Activated T-cell treated with anti-CD3 and anti-CD28 coated beads for 24 hours (primary cell): ENCODE measurements around the gene QSER1.
"Not testable (repeated sequence)": the region's sequence is repeated elsewhere in the genome, so short reads cannot be mapped to it uniquely, and the experiment has no call there.

Source experiments
- DNase-seq: peaks from one replicate; pipeline ENCODE4 v3.0.0-alpha.2; 2020; ENCODE audit warnings: low read depth

Gene QSER1

DNA sequence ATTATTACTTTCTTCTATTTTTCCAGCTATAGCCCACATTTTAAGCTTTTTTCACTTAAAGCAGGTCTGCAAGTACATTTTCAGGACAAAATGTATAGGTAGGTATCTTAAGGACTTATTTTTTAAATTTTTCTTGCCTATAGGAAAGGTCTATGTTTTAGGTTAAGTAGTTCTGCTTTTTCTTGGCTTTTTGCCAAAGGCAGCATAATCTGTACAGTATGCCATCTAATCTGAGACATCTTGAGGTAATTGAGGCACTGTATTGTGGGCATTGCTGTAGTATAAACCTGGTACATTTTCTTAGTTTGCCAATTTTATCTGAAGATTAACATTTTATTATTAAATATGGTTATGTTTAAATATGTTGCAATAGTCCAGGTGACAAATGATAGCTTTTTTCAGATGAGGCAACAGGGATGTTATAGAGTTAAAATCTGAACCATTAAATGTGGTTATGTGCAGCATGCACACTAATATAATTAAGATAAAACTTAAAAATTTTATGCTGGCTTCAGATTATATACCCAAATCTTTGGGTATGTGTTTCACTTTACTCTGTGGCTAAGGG is 42.9 kb downstream of the QSER1 start:
- DNase-seq, result no peak

DNA sequence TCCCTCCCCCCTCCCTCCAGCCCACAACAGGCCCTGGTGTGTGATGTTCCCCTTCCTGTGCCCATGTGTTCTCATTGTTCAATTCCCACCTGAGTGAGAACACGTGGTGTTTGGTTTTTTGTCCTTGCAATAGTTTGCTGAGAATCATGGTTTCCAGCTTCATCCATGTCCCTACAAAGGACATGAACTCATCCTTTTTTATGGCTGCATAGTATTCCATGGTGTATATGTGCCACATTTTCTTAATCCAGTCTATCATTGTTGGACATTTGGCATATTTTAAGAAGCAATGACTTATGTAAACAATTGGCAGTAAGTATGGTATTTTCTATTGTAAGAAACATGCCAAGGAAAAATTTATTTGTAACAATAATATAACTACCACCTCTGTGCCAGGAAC is 43.6 kb downstream of the QSER1 start:
- not testable (repeated sequence) for DNase-seq

DNA sequence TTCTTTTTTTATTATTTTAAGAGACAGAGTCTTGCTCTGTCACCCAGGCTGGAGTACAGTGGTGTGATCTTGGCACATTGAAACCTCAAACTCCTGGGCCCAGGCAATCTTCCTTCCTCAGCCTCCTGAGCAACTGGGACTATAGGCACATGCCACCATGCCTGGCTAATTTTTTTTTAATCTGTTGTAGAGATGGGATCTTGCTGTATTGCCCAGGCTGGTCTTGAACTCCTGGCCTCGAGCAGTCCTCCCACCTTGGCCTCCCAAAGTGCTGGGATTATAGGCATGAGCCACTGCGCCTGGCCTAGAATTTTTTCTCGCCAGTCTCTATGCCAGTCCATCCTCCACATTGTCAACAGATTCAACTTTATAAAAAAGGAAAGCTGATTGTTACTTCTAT is 44.7 kb downstream of the QSER1 start:
- not testable (repeated sequence) for DNase-seq

DNA sequence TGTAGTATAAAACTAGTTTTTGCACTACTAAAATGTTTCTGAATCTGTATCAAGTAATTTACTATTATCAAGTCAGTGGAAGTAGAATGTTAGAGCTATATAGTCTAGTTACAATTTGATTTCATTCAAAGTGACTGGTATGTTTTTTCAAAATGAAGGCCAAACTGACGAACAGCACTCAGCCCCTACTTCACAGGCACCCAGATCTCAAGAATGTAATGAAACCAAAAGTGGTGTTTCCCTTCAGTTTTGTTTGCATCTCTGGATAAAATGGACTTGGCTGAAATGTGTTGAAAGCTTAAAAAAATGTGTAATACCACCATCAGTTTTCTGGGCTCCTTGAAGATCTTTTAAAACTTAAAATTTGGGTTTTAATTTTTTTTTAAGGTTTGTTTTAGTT is 46.4 kb downstream of the QSER1 start:
- DNase-seq, result no peak

DNA sequence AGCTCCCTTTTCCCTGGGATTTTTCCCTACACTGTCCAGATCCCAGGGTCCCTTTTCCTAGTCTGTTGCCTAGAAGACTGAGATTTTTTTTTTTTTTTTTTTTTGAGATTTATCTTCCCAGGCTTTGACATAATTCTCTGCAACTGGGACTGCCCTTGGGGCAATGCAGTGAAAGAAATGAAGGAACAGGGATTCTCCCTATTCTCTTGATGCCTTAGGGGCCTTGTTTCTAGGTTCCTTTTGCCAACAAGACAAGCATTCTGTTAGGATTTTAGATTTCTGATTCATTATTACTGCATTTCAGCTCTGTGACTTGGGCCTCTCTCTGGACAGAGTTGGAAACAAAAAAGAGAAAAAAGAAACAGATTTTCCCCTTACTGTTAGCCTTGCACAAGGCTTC is 47.3 kb downstream of the QSER1 start:
- no peak for DNase-seq

DNA sequence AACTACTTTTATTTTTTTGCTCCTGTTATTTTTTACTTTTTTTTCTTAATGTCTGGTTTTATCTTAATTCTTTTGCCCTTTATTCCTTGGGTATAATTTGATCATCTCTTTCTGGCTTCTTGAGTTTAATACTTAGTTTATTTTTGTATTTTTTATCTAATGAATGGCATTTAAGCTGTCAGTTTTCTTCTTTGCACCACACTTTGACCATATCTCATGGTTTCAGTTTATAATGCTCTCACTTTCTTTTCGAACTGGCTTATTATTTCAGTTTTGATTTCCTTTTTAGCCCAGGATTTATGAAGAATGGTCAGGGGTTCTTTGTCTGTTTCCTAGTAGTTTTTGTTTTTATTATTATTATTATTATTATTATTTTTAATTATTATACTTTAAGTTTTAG is 48.3 kb downstream of the QSER1 start:
- no peak for DNase-seq

DNA sequence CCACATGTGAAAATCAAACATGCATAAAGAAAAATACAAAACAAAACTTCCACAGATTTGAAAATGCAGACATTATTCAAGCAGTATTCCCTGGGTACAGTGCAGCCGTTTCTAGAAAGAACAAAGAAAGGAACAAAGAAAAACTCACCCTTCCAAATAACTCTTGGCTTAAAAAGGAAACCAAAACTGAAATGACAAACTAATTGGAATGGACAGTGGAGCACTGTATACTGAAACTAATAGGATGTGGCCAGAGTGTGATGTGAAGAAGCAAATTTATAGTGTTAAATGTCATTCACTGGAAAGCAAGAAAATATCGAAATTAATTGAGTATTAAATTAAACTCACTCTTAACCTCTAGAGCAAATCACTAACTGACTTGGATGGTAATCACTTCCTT is 55.4 kb downstream of the QSER1 start:
- DNase-seq, result no peak

DNA sequence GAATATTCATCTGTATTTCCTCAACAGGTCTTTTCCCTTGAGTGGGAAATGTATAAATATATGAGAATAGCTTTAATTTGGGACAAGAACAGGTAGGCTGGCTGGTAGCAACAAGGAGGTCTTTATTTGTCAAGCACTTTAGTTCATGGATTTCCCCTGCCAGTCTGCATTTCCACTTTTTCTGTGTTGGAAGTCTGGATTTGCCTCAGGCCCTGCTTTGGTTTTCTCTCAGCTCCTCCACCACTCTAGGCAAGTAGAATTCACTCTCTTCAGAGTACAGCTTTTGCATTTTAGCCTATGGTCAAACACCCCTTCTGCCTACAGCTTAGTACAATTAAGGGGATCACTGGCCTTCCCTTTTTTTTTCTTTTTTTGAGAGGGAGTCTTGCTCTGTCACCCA is 57.1 kb downstream of the QSER1 start:
- DNase-seq, result no peak

DNA sequence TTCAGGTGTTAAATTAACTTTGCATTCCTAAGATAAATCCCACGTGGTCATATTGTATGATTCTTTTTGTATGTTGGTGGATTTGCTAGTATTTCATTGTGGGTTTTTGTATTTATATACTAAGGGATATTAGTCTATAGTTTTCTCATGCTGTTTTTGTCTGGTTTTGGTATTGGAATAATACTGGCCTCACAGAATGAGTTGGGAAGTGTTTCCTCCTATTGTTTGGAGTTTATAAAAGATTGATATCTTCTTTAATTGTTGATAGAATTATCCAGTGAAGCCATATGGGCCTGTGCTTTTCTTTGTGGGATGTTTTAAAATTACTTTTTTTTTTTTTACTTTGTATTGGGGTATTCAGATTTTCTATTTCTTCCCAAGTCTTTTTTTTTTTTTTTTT is 59.8 kb downstream of the QSER1 start:
- DNase-seq, result no peak

DNA sequence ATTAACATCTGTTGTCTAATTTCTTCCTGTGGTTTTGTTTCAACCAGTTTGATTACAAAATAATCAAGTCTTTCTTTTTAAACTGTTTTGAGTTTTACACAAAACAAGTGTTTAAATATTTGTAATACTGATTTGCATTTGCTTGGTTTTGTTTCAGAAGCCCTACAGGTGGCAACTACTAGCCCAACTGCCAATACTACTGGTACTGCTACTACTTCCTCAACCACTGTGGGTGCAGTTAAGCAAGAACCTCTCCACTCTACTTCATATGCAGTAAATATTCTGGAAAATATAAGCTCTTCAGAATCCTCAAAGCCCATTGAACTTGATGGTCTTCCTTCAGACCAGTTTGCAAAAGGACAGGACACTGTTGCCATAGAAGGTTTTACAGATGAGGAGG is 61.1 kb downstream of the QSER1 start:
- DNase-seq, result no peak

DNA sequence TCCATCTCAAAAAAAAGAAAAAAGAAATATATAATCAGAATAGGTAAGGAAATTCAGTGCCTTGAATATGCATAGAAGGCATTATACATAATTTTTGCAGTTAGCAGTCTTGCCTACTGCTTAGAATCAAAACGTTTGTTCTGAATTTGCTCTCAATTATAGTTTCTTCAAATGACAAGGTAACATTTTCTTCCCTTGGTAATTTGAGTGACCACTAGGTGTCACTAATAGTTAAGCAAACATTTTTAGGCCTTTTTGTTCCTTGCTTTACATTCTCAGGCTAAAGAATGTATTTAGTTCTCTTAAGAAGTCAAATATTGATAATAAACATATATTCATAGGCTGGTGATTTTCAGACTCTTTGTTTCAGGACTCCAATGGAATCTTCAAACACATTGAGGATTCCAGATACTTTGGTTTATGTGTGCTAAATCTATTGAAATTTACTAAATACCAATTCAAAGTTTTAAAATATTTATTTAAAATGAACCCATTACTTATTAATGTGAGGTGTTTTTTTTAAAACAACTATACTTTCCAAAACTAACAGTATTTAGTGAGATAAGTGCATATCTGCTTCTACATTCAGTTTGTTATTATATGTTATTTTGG is 68.0 kb downstream of the QSER1 start:
- DNase-seq, result no peak

DNA sequence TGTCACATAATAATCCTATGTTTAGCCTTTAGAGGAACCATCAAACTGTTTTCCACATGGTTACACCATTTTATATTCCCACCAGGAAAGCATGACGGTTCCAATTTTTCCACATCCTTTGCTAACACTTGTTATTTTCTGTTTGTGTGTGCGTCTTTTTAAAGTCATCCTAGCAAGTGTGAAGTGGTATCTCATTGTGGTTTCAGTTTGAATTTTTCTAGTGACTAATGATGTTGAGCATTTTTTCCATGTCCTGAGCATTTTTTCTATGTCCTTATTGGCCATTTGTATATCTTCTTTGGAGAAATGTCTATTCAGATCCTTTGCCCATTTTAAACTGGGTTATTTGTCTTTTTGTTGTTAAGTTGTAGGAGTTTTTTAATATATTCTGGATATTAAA is 69.4 kb downstream of the QSER1 start:
- no peak for DNase-seq

DNA sequence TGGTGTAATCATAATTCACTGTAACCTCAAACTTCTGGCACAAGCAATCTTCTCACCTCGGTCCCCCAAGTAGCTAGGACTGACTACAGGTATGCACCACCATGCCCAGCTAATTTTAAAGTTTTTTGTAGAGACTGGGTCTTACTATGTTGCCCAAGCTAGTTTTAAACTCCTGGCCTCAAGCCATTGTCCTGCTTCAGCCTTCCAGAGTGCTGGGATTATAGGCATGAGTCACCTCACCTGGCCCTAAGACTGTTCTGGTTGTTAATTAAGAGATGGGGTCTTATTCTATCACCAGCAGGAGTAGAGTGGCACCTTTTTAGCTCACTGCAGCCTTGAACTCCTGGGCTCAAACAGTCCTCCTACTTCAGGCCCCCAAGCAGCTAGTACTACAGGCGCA is 71.1 kb downstream of the QSER1 start:
- no peak for DNase-seq

DNA sequence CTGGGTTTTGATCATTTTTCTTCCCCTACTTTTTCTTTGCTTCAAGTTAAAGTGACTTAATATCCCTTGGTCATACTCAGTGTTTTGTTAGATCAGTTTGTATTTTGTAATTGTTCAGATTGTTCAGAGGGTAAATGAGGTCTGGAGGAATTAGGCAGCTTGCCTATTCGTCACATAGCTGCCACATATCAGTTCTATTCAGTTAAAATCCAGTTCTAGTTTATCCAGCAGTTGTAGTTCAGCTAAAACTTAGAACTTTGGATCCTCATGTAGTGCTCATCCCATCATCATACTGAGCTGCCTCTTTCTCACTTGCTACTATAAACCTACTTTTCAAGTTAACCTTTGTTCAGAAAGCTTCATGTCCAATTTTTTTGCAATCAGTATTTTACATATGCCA is 75.9 kb downstream of the QSER1 start:
- DNase-seq, result no peak

DNA sequence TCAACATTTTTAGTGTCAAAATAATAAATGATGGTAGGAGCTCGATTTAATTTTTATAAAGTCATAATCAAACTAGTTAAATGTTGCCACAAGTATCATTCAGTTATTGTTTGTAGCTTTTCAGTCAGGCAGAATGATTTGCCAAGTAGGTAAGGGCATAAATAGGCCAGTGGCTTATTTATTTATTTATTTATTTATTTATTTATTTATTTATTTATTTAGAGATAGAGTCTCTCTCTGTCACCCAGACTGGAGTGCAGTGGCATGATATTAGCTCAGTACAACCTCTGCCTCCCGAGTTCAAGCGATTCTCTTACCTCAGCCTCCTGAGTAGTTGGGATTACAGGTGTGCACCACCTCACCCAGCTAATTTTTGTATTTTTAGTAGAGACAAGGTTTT is 79.6 kb downstream of the QSER1 start:
- not testable (repeated sequence) for DNase-seq

DNA sequence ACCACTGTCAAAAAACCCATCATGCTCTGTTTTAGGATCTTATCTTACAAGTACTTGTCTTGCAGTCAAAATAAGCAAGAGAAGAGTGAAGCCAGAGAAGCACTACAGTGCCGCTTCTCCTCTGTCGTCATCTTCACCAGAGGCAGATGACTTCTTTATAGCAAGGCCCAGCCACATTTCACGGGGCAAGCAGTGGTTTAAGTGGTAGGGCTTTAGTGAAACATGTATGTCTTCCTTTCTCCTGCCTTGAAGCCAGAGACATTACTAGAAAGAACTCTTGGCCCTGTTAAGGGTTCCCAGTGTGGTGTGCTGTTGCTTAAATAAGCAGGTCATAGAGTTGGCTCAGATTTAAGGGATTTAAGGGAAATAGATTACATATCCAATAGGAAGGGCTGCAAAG is 80.2 kb downstream of the QSER1 start:
- no peak for DNase-seq

DNA sequence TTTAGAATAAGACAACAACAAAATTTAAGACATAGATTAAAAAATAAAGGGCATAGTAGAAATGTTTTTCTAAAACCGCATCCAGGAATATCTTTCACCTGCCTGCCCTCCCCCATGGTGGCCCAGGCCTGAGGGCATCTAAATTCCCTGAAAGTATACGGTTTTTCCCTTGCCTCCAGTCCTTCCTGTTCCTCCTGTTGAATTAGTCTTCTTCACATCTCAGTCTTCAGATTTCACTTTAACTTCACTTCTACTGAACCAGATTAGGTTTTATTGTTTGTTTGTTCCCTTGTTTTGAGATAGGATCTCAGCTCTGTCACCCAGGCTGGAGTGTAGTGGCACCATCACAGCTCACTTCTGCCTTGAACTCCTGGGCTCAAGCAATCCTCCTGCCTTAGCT is 90.0 kb downstream of the QSER1 start:
- no peak for DNase-seq

DNA sequence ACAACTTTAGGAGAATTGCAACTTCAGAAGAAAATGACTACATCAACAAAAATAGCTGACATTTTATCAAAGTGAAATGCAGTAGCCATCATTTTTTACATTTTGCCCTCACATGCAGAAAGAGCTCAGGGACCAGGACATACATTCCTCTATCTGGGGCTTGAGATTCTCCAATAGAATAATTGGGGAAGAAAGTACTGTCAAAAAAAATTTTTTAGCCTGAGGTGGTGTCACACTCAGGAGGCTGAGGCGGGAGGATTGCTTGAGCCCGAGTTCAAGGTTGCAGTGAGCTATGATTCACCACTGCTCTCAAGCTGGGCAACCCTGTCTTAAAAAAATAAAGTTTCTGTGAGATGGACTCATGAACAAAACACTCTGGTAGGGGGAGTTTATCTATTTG is 90.9 kb downstream of the QSER1 start:
- no peak for DNase-seq

DNA sequence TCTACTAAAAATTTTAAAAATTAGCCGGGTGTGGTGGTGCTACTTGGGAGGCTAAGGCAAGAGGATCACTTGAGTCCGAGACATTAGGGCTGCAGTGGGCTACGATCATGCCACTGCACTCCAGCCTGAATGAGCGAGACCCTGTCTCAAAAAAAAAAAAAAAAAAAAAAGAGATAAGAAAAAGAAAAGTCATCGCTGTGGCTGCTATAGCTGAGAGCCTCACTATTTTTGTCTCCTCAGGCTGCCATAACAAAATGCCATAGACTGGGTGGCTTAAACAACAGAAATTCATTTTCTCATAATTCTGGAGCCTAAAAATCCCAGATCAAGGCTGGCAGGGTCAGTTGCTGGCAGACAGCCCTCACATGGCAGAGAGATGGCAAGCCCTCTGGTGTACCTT is 93.0 kb downstream of the QSER1 start:
- no peak for DNase-seq

DNA sequence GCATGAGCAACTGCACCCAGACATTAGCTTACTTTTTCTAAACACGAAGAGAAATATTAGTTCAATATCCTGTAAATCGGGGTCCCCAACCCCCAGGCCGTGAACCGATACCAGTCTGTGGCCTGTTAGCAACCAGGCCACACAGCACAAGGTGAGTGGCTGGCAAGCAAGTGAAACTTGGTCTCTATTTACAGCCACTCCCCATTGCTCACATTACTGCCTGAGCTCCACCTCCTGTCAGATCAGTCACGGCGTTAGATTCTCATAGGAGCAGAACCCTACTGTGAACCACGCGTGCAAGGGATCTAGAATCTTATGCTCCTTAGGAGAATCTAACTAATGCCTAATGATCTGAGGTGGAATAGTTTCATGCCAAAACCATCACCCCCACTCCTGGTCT is 95.2 kb downstream of the QSER1 start:
- no peak for DNase-seq

DNA sequence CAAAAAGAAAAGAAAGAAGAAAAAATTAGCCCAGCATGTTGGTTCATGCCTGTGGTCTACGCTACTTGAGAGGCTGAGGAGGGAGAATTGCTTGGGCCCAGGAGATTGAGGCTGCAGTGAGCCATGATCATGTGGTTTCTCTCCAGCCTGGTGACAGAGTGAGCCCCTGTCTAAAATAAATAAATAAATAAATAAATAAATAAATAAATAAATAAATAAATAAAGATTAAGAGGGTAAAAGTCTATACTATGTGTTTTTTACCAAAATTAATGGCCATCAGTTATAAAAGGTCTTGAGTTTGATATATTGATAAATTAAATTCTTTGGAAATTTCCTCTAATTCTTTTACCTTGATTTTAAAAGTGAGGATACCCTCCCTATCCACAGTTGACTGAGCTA is 97.9 kb downstream of the QSER1 start:
- no peak for DNase-seq

DNA sequence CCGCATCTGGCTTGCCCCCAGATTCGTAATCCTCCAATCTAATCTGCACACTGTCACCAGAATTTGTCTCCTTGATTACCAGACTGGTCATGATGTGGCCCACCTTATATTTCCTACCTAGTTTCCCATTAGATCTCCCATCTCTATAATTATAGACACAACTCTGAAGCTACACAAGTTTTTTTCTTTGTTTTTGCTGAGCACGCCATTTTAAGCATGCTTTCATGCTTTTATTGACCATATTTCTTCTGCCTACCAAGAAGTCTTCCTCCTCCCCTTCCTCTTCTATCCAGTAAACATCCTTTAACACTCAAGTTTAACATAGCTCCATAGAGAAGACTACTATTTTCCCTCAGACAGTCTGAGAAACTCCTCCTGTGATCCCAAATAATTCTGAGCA is 98.8 kb downstream of the QSER1 start:
- DNase-seq, result no peak

DNA sequence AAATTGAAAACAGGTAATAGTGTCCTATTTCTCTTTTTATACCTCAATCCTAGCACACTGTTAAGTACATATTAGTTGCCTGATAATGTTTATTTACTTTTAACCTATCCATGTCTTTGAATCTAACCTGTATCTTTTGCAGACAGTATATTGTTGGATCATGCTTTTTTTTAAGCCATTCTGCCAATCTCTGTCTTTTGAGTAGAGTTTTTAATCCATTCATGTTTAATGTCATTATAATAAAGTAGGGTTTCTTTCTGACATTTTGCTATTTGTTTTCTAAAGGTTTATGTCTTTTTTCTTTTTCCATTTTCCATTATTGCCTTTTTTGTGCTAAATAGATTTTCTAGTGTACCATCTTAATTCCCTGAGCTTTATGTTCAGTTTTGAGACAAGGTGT is 99.3 kb downstream of the QSER1 start:
- no peak for DNase-seq

DNA sequence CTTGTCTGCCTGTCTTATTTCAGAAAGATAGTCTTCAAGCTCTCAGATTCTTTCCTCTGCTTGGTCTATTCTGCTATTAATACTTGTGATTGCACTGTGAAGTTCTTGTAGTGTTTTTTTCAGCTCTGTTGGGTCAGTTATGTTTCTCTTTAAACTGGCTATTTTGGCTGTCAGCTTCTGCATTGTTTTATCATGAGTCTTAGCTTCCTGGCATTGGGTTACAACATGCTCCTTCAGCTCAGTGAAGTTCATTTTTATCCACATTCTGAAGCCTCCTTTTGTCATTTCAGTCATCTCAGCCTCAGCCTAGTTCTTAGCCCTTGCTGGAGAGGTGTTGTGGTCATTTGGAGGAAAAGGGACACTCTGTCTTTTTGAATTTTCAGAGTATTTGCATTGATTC is 107.6 kb downstream of the QSER1 start:
- DNase-seq, result no peak

DNA sequence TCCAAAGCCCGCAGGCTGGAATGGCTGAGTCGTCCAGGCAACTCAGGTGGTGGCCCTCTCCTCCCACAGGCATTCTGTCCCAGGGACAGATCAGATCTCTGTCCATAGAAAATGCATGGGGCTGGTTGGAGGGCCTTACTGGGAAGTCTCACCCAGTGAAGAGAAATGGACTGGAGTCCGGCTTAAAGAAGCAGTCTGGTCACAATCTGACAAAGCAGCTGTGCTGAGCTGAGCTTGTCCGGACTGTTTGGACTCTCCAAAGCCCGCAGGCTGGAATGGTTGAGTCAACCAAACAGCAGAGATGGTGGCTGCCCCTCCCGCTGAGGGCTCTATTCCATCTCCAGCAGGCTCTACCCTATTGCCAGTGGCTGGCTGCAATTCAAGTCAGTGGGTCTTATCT is 108.7 kb downstream of the QSER1 start:
- no peak for DNase-seq
